Thyroid gland (tissue), 4 donors: ENCODE results near the gene SYNPO.

Experiments
- CTCF ChIP-seq, 6 experiments: fragments of 200-600 bp in 3 of 6; fragments of 450-650 bp in 3 of 6; sonication (generic) in 3 of 6; IDR thresholded peaks; one replicate each; pipeline ENCODE4 v1.5.1; 2016 to 2019; ENCODE audit warnings: antibody characterized with exemption in 6 of 6, mild to moderate bottlenecking in 2 of 6, inconsistent platforms in 1 of 6, moderate library complexity in 1 of 6
- POLR2A ChIP-seq, 2 donors: fragments of 450-650 bp; IDR thresholded peaks; one replicate each; pipeline ENCODE4 v1.6.1; 2017; ENCODE audit warnings: antibody characterized with exemption in 2 of 2, mild to moderate bottlenecking in 2 of 2, moderate library complexity in 1 of 2

- TF ChIP-seq POLR2A (IDR thresholded peaks at IDR 0.05) (no peak), CTCF (IDR thresholded peaks at IDR 0.05) (no peak)
Measured at GRCh38 chr5:150658121-150658520, 17.7 kb downstream of the SYNPO start.
